Measurements from ENCODE around the gene D2HGDH. TPM values are rescaled to one million over a fixed set of nuclear protein-coding genes. Genes with fewer than 3 reads are reported as not detected.

Gene D2HGDH
- total and polyA plus RNA-seq, 10 donors: 18.8 to 69.8 (median 38.0) TPM

- peaks cover 0 to 97% (median 41%) of the 10 kb centered on the region in 6 donors for H3K36me3 ChIP-seq
- peaks cover 0 to 10% (median 0%) of the 10 kb centered on the region in 8 donors for H3K9me3 ChIP-seq
- 92 to 96% (median 92%) methylated on average over 30 to 32 of the region's 32 CpGs for WGBS, 5 donors
- no peak overlapping the region for H3K4me3 ChIP-seq
- TF ChIP-seq POLR2AphosphoS5 (IDR thresholded peaks at IDR 0.05) (peak in 1 of 3 donors; percentile 18), CTCF (IDR thresholded peaks at IDR 0.05 in 8 of 11, conservative IDR thresholded peaks at IDR 0.05 in 3 of 11) (no peak)
- no peak overlapping the region for H3K27ac ChIP-seq
- intact Hi-C loops (cut with DNase I; ENCODE audit: low total_unique reads): no loop called here
- H3K4me1 ChIP-seq: peaks cover 0 to 7% (median 2%) of the 10 kb centered on the region in 6 donors
- H3K27me3 ChIP-seq (replicated peaks in 1 of 7): no peaks in the 10 kb centered on the region
- no peak for DNase-seq
These were observed 14.2 kb downstream of the D2HGDH start for GRCh38 chr2:241748468-241749256.

GRCh38 chr2:241750076-241750840 lies 15.8 kb downstream of the D2HGDH start:
- peaks cover 0 to 10% (median 0%) of the 10 kb centered on the region in 8 donors for H3K9me3 ChIP-seq
- H3K4me1 ChIP-seq: peaks cover 0 to 7% (median 2%) of the 10 kb centered on the region in 6 donors
- 63 to 83% (median 70%) methylated on average over 16 to 22 of the region's 22 CpGs for WGBS, 5 donors
- intact Hi-C loops (cut with DNase I; ENCODE audit: low total_unique reads): no loop called here
- H3K27me3 ChIP-seq (replicated peaks in 1 of 7): no peaks in the 10 kb centered on the region
- DNase-seq: no peak
- no peak overlapping the region for H3K4me3 ChIP-seq
- peaks cover 0 to 97% (median 32%) of the 10 kb centered on the region in 6 donors for H3K36me3 ChIP-seq
- TF ChIP-seq POLR2A (IDR thresholded peaks at IDR 0.05): no peak
- no peak overlapping the region for H3K27ac ChIP-seq

GRCh38 chr2:241751152-241751551 lies 16.7 kb downstream of the D2HGDH start:
- Histone ChIP-seq H3K27me3 (replicated peaks in 1 of 7) (no peaks in the 10 kb centered on the region), H3K9me3 (peaks cover 0 to 5% (median 0%) of the 10 kb centered on the region in 8 donors), H3K4me3 (no peak overlapping the region), H3K27ac (no peak overlapping the region), H3K36me3 (peaks cover 0 to 97% (median 35%) of the 10 kb centered on the region in 6 donors), H3K4me1 (peaks cover 0 to 7% (median 2%) of the 10 kb centered on the region in 6 donors)
- TF ChIP-seq POLR2AphosphoS5 (IDR thresholded peaks at IDR 0.05): peak in 1 of 3 donors; percentile 29
- no peak for TF ChIP-seq POLR2A (IDR thresholded peaks at IDR 0.05)
- 90 to 98% (median 96%) methylated on average over 15 of the region's 15 CpGs for WGBS, 5 donors
- DNase-seq: no peak
- intact Hi-C loops (cut with DNase I; ENCODE audit: low total_unique reads): no loop called here

DNA sequence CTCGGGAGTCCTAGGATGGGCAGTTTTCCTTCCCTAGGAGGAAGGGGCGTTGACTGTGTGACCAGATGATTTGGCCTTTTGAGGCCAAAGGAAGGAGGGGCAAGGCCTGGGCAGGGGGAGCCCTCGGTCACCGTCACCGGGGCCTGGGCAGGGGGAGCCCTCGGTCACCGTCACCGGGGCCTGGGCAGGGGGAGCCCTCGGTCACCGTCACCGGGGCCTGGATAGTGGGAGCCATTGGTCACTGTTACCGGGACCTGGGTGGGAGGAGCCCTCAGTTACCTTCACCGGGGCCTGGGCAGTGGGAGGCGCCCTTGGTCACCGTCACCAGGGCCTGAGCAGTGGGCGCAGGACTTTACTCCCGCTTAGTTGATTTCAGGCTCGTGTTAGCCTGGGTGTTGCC lies 17.3 kb downstream of the D2HGDH start:
- Histone ChIP-seq H3K36me3 (peaks cover 0 to 97% (median 38%) of the 10 kb centered on the region in 6 donors), H3K4me1 (peaks cover 0 to 7% (median 2%) of the 10 kb centered on the region in 6 donors), H3K9me3 (no peaks in the 10 kb centered on the region), H3K4me3 (no peak overlapping the region), H3K27ac (no peak overlapping the region), H3K27me3 (replicated peaks in 1 of 7) (no peaks in the 10 kb centered on the region)
- TF ChIP-seq POLR2A (IDR thresholded peaks at IDR 0.05) (no peak), POLR2AphosphoS5 (IDR thresholded peaks at IDR 0.05) (no peak), CTCF (IDR thresholded peaks at IDR 0.05 in 8 of 11, conservative IDR thresholded peaks at IDR 0.05 in 3 of 11) (no peak)
- DNase-seq: no peak
- intact Hi-C loops (cut with DNase I; ENCODE audit: low total_unique reads): no loop called here
- 93 to 96% (median 94%) methylated on average over 13 to 18 of the region's 18 CpGs for whole genome bisulfite sequencing, 5 donors

DNA sequence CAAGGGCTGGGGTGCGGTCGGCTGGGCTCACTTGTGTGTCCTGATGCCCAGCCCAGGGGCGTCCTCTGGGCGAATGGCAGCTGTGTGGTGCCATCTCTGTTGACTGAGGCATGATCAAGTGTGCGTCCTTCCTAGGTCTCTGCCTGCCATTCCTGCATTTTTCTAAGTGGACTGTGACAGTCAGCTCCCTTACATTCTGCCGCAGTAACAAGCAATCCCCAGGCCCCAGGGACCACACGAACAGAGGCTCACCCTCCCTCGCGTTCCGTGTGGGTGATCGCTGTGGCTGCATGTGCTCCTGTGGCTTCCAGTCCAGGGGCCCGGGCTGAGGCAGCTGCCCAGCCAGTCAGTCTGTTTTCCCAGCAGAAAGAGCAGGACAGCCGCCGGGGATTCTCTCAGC lies 17.8 kb downstream of the D2HGDH start:
- intact Hi-C loops (cut with DNase I; ENCODE audit: low total_unique reads): no loop called here

More for the DNA sequence above, 17.8 kb downstream of the D2HGDH start:
- H3K4me3 ChIP-seq: no peak overlapping the region
- H3K27me3 ChIP-seq (replicated peaks in 1 of 7): no peaks in the 10 kb centered on the region
- H3K27ac ChIP-seq: no peak overlapping the region
- 95 to 98% (median 97%) methylated on average over 9 to 14 of the region's 14 CpGs for WGBS, 5 donors
- DNase-seq: no peak
- TF ChIP-seq POLR2A (IDR thresholded peaks at IDR 0.05) (no peak), POLR2AphosphoS5 (IDR thresholded peaks at IDR 0.05) (peak in 1 of 3 donors; percentile 5), CTCF (IDR thresholded peaks at IDR 0.05 in 8 of 11, conservative IDR thresholded peaks at IDR 0.05 in 3 of 11) (no peak)
- peaks cover 0 to 7% (median 2%) of the 10 kb centered on the region in 6 donors for H3K4me1 ChIP-seq
- H3K36me3 ChIP-seq: peaks cover 0 to 97% (median 41%) of the 10 kb centered on the region in 6 donors
- no peaks in the 10 kb centered on the region for H3K9me3 ChIP-seq

Measured in spleen (tissue), 11 donors.